ENCODE measurements around the gene AGAP1.

- TF ChIP-seq CTCF (IDR thresholded peaks at IDR 0.05; ENCODE audit: poor library complexity, severe bottlenecking) (no peak), REST (IDR thresholded peaks at IDR 0.05; ENCODE audit: borderline replicate concordance) (no peak)
Observed at GRCh38 chr2:235597081-235597615, 103.3 kb downstream of the AGAP1 start.

Data from neural cell (in vitro differentiated cells).